Measurements from ENCODE around the gene RIT1.
"Not testable (repeated sequence)": the region's sequence is repeated elsewhere in the genome, so short reads cannot be mapped to it uniquely, and the experiment has no call there.

RIT1 gene

GRCh38 chr1:155941845-155942531 lies 30.8 kb upstream of the RIT1 start:
- no peak for ATAC-seq (ENCODE audit: low read depth)
- H3K27me3 Mint-ChIP-seq, result no peaks in the 10 kb centered on the region
- peaks cover 56% of the 10 kb centered on the region for H3K4me1 Mint-ChIP-seq
- DNase-seq (ENCODE audit: low spot score in 2 of 2), result no peak
- H3K4me3 Mint-ChIP-seq, result no peak overlapping the region
- peaks cover 2% of the 10 kb centered on the region for H3K36me3 Mint-ChIP-seq
- peak overlapping the region; percentile 53 for H3K27ac Mint-ChIP-seq
- no peaks in the 10 kb centered on the region for H3K9me3 Mint-ChIP-seq

GRCh38 chr1:155940993-155941844 lies 30.1 kb upstream of the RIT1 start, which contains the start of gene RXFP4:
Gene RXFP4 (plus strand): TSS chr1:155941638. CDS start chr1:155941710, 72 bp downstream.
- ATAC-seq (ENCODE audit: low read depth) (no peak), DNase-seq (ENCODE audit: low spot score in 2 of 2) (no peak)
- Mint-ChIP-seq H3K27ac (peak within 1 kb of the TSS; percentile 87), H3K9me3 (no peaks in the 10 kb centered on the region), H3K36me3 (peaks cover under 1% of the 10 kb centered on the region), H3K4me3 (peak within 1 kb of the TSS; percentile 56), H3K27me3 (no peaks in the 10 kb centered on the region), H3K4me1 (peaks cover 52% of the 10 kb centered on the region)

- Mint-ChIP-seq H3K27me3 (no peaks in the 10 kb centered on the region), H3K36me3 (no peaks in the 10 kb centered on the region), H3K4me3 (peak overlapping the region; percentile 56), H3K27ac (peak overlapping the region; percentile 87), H3K9me3 (no peaks in the 10 kb centered on the region), H3K4me1 (peaks cover 49% of the 10 kb centered on the region)
- ATAC-seq (ENCODE audit: low read depth) (no peak), DNase-seq (ENCODE audit: low spot score in 2 of 2) (no peak)
Measured at GRCh38 chr1:155940482-155940992, 29.4 kb upstream of the RIT1 start.

- Mint-ChIP-seq H3K27ac (no peak overlapping the region), H3K36me3 (no peaks in the 10 kb centered on the region), H3K27me3 (no peaks in the 10 kb centered on the region), H3K4me3 (no peak overlapping the region), H3K4me1 (peaks cover 34% of the 10 kb centered on the region), H3K9me3 (no peaks in the 10 kb centered on the region)
- ATAC-seq (ENCODE audit: low read depth), result no peak
- peak in 1 of 2 donors; percentile 29 for DNase-seq (ENCODE audit: low spot score in 2 of 2)
Measured at GRCh38 chr1:155938220-155938627, 27.1 kb upstream of the RIT1 start.

GRCh38 chr1:155934936-155935590 lies 23.9 kb upstream of the RIT1 start:
- H3K27ac Mint-ChIP-seq, result no peak overlapping the region
- DNase-seq (ENCODE audit: low spot score in 2 of 2) (no peak), ATAC-seq (ENCODE audit: low read depth) (no peak)
- H3K9me3 Mint-ChIP-seq, result no peaks in the 10 kb centered on the region
- no peaks in the 10 kb centered on the region for H3K27me3 Mint-ChIP-seq
- peaks cover 4% of the 10 kb centered on the region for H3K36me3 Mint-ChIP-seq
- peaks cover 13% of the 10 kb centered on the region for H3K4me1 Mint-ChIP-seq
- peak overlapping the region; percentile 43 for H3K4me3 Mint-ChIP-seq

GRCh38 chr1:155934097-155934935 lies 23.2 kb upstream of the RIT1 start, which contains the start of gene KHDC4:
Gene KHDC4 (minus strand): TSS chr1:155934413. CDS start chr1:155934373, 40 bp downstream.
- DNase-seq (ENCODE audit: low spot score in 2 of 2) (peak; percentile 85 to 93), ATAC-seq (ENCODE audit: low read depth) (peak; percentile 90)
- peaks cover 7% of the 10 kb centered on the region for H3K36me3 Mint-ChIP-seq
- peaks cover 12% of the 10 kb centered on the region for H3K4me1 Mint-ChIP-seq
- peak within 1 kb of the TSS; percentile 43 for H3K4me3 Mint-ChIP-seq
- H3K9me3 Mint-ChIP-seq, result no peaks in the 10 kb centered on the region
- H3K27ac Mint-ChIP-seq, result no peak within 1 kb of the TSS
- no peaks in the 10 kb centered on the region for H3K27me3 Mint-ChIP-seq

- DNase-seq (ENCODE audit: low spot score in 2 of 2) (no peak), ATAC-seq (ENCODE audit: low read depth) (no peak)
- H3K4me3 Mint-ChIP-seq, result no peak overlapping the region
- no peak overlapping the region for H3K27ac Mint-ChIP-seq
- peaks cover 12% of the 10 kb centered on the region for H3K4me1 Mint-ChIP-seq
- no peaks in the 10 kb centered on the region for H3K27me3 Mint-ChIP-seq
- no peaks in the 10 kb centered on the region for H3K9me3 Mint-ChIP-seq
- peaks cover 11% of the 10 kb centered on the region for H3K36me3 Mint-ChIP-seq
Measured at GRCh38 chr1:155933591-155934096, 22.5 kb upstream of the RIT1 start.

- peaks cover 7% of the 10 kb centered on the region for H3K4me1 Mint-ChIP-seq
- H3K27me3 Mint-ChIP-seq, result no peaks in the 10 kb centered on the region
- no peaks in the 10 kb centered on the region for H3K9me3 Mint-ChIP-seq
- peaks cover 12% of the 10 kb centered on the region for H3K36me3 Mint-ChIP-seq
- no peak overlapping the region for H3K4me3 Mint-ChIP-seq
- H3K27ac Mint-ChIP-seq, result no peak overlapping the region
- DNase-seq (ENCODE audit: low spot score in 2 of 2) (no peak), ATAC-seq (ENCODE audit: low read depth) (no peak)
Measured at GRCh38 chr1:155932487-155932886, 21.3 kb upstream of the RIT1 start.

GRCh38 chr1:155932081-155932480 lies 20.9 kb upstream of the RIT1 start:
- Mint-ChIP-seq H3K4me1 (peaks cover 7% of the 10 kb centered on the region), H3K36me3 (peaks cover 12% of the 10 kb centered on the region), H3K27me3 (no peaks in the 10 kb centered on the region), H3K27ac (no peak overlapping the region), H3K9me3 (no peaks in the 10 kb centered on the region), H3K4me3 (no peak overlapping the region)
- ATAC-seq (ENCODE audit: low read depth) (no peak), DNase-seq (ENCODE audit: low spot score in 2 of 2) (no peak)

GRCh38 chr1:155931332-155932038 lies 20.3 kb upstream of the RIT1 start:
- Mint-ChIP-seq H3K27me3 (no peaks in the 10 kb centered on the region), H3K9me3 (no peaks in the 10 kb centered on the region), H3K4me3 (peak overlapping the region; percentile 77), H3K27ac (peak overlapping the region; percentile 60), H3K36me3 (peaks cover 16% of the 10 kb centered on the region), H3K4me1 (peaks cover 7% of the 10 kb centered on the region)
- ATAC-seq (ENCODE audit: low read depth) (peak; percentile 6), DNase-seq (ENCODE audit: low spot score in 2 of 2) (no peak)

- Mint-ChIP-seq H3K27ac (peak overlapping the region; percentile 60), H3K36me3 (peaks cover 18% of the 10 kb centered on the region), H3K4me3 (peak overlapping the region; percentile 77)
Measured at GRCh38 chr1:155930725-155931124, 19.6 kb upstream of the RIT1 start.

GRCh38 chr1:155929057-155929456 lies 17.9 kb upstream of the RIT1 start:
- ATAC-seq (ENCODE audit: low read depth) (no peak), DNase-seq (ENCODE audit: low spot score in 2 of 2) (no peak)
- Mint-ChIP-seq H3K27ac (no peak overlapping the region), H3K36me3 (peaks cover 22% of the 10 kb centered on the region), H3K9me3 (no peaks in the 10 kb centered on the region), H3K4me3 (no peak overlapping the region), H3K27me3 (no peaks in the 10 kb centered on the region), H3K4me1 (peaks cover 7% of the 10 kb centered on the region)

More at GRCh38 chr1:155930725-155931124, 19.6 kb upstream of the RIT1 start:
- not testable (repeated sequence) for ATAC-seq (ENCODE audit: low read depth); H3K4me1 Mint-ChIP-seq; H3K27me3 Mint-ChIP-seq; DNase-seq (ENCODE audit: low spot score in 2 of 2); H3K9me3 Mint-ChIP-seq

Data from memory B cell (primary cell).